IMR-90 (cell line): Measurements from ENCODE around the gene GOLT1B. TPM values are rescaled to one million over a fixed set of nuclear protein-coding genes. Genes with fewer than 3 reads are reported as not detected.

Experiments
- ATAC-seq: fragments of 200-7000 bp; cut with Tn5 transposase; 2 replicates; pipeline ENCODE4 v1.9.1; 2020; ENCODE audit warnings: low read depth, mild to moderate bottlenecking, moderate library complexity
- BruUV-seq: library from RNA; stranded (reverse); fragments of 400-500 nt; replicated peaks from 2 replicates; lab custom pipeline; 2021; lab: Mats Ljungman, UMichigan
- CTCF ChIA-PET: fragments of 300-600 bp; formaldehyde crosslinking; extraction: SDS; loops from one replicate; lab custom pipeline; 2021; ENCODE audit warnings: antibody characterized with exemption; lab: Yijun Ruan, JAX
- POLR2A ChIA-PET: fragments of 300-600 bp; sonication (Branson Sonifier 250); formaldehyde crosslinking; loops from one replicate; lab custom pipeline; 2022; ENCODE audit warnings: antibody characterized with exemption; ENCODE audit not compliant: unreplicated experiment; lab: Charles Lee
- DNase-seq: peaks from one replicate; pipeline ENCODE4 v3.0.0; 2013
- H2AFZ ChIP-seq: replicated peaks from 2 replicates; pipeline ENCODE3; 2013; ENCODE audit warnings: low read length, mild to moderate bottlenecking; ENCODE audit not compliant: poor library complexity
- H2AK5ac ChIP-seq: 2 replicates; pipeline ENCODE4 v1.6.1; 2013; ENCODE audit warnings: low read depth, low read length, inconsistent platforms
- H2AK9ac ChIP-seq: replicated peaks from 2 replicates; pipeline ENCODE3; 2013; ENCODE audit warnings: mild to moderate bottlenecking, low read depth, low read length, moderate library complexity; ENCODE audit not compliant: poor library complexity
- H2BK120ac ChIP-seq: 2 replicates; pipeline ENCODE4 v1.6.1; 2013; ENCODE audit warnings: low read depth, low read length, inconsistent platforms
- H2BK15ac ChIP-seq: 3 replicates; pipeline ENCODE4 v1.6.1; 2013; ENCODE audit warnings: low read depth, low read length, inconsistent platforms
- H2BK20ac ChIP-seq: 2 replicates; pipeline ENCODE4 v1.6.1; 2013; ENCODE audit warnings: low read depth, mild to moderate bottlenecking, inconsistent platforms, low read length, moderate library complexity
- H2BK5ac ChIP-seq: 2 replicates; pipeline ENCODE4 v1.6.1; 2013; ENCODE audit warnings: mild to moderate bottlenecking, low read depth, low read length, inconsistent platforms; ENCODE audit not compliant: poor library complexity, severe bottlenecking
- H3K14ac ChIP-seq: replicated peaks from 2 replicates; pipeline ENCODE4 v1.6.1; 2013; ENCODE audit warnings: low read depth, low read length, inconsistent platforms
- H3K18ac ChIP-seq: 2 replicates; pipeline ENCODE4 v1.6.1; 2013; ENCODE audit warnings: low read depth, low read length, control low read depth
- H3K23ac ChIP-seq: 2 replicates; pipeline ENCODE4 v1.6.1; 2013; ENCODE audit warnings: low read depth, low read length, inconsistent platforms
- H3K27ac ChIP-seq: 2 replicates; pipeline ENCODE4 v1.5.1; 2013; ENCODE audit warnings: mild to moderate bottlenecking, control low read depth, low read length; ENCODE audit not compliant: insufficient read depth
- H3K27me3 ChIP-seq: 2 replicates; pipeline ENCODE4 v1.6.1; 2013; ENCODE audit warnings: low read length; ENCODE audit not compliant: control insufficient read depth, insufficient read depth
- H3K36me3 ChIP-seq: 2 replicates; pipeline ENCODE4 v1.6.1; 2013; ENCODE audit warnings: low read length, mixed read lengths; ENCODE audit not compliant: control insufficient read depth, insufficient read depth
- H3K4ac ChIP-seq: 2 replicates; pipeline ENCODE4 v1.6.1; 2013; ENCODE audit warnings: low read depth, low read length, inconsistent platforms
- H3K4me1 ChIP-seq: 2 replicates; pipeline ENCODE4 v1.6.1; 2013; ENCODE audit warnings: low read length, mixed read lengths; ENCODE audit not compliant: control insufficient read depth, insufficient read depth
- H3K4me2 ChIP-seq: 2 replicates; pipeline ENCODE4 v1.6.1; 2013; ENCODE audit warnings: low read depth, mild to moderate bottlenecking, control low read depth, low read length, moderate library complexity
- H3K4me3 ChIP-seq: 2 replicates; pipeline ENCODE4 v1.5.1; 2013; ENCODE audit warnings: low read depth, mild to moderate bottlenecking, control low read depth, low read length, moderate library complexity; ENCODE audit not compliant: insufficient read depth
- H3K56ac ChIP-seq: 2 replicates; pipeline ENCODE4 v1.6.1; 2013; ENCODE audit warnings: low read length, inconsistent platforms; ENCODE audit not compliant: insufficient read depth; ENCODE audit errors: extremely low read depth
- H3K79me1 ChIP-seq, 2 experiments: 2 replicates each; pipeline ENCODE4 v1.6.1; 2013; ENCODE audit warnings: low read length in 2 of 2, inconsistent platforms in 1 of 2, low read depth in 1 of 2
- H3K9ac ChIP-seq: 2 replicates; pipeline ENCODE4 v1.6.1; 2013; ENCODE audit warnings: low read depth, low read length, control low read depth
- H3K9me1 ChIP-seq: 2 replicates; pipeline ENCODE4 v1.6.1; 2013; ENCODE audit warnings: low read length, inconsistent platforms; ENCODE audit not compliant: insufficient read depth
- H3K9me3 ChIP-seq: 2 replicates; pipeline ENCODE4 v1.6.1; 2013; ENCODE audit warnings: low read length; ENCODE audit not compliant: control insufficient read depth, insufficient read depth
- H4K20me1 ChIP-seq: 2 replicates; pipeline ENCODE4 v1.6.1; 2013; ENCODE audit warnings: low read length, inconsistent platforms; ENCODE audit not compliant: insufficient read depth
- H4K5ac ChIP-seq: 2 replicates; pipeline ENCODE4 v1.6.1; 2013; ENCODE audit warnings: mild to moderate bottlenecking, low read depth, low read length, control low read depth
- H4K8ac ChIP-seq, 2 experiments: 2 replicates each; pipeline ENCODE4 v1.6.1; 2013; ENCODE audit warnings: low read depth in 2 of 2, low read length in 2 of 2, control low read depth in 1 of 2, inconsistent platforms in 1 of 2
- H4K91ac ChIP-seq: 2 replicates; pipeline ENCODE4 v1.6.1; 2013; ENCODE audit warnings: low read depth, low read length, inconsistent platforms; ENCODE audit not compliant: insufficient read depth
- BHLHE40 ChIP-seq: fragments of 150-350 bp; IDR thresholded peaks from 2 replicates; pipeline ENCODE4 v1.6.1; 2016; ENCODE audit warnings: mild to moderate bottlenecking, low read depth, low read length
- CEBPB ChIP-seq: IDR thresholded peaks from 2 replicates; pipeline ENCODE4 v1.6.1; 2012; ENCODE audit warnings: low read depth, low read length, improper control_type of control experiment
- CHD1 ChIP-seq: IDR thresholded peaks from 2 replicates; pipeline ENCODE4 v1.6.1; 2012; ENCODE audit warnings: low read depth, low read length, improper control_type of control experiment
- CTCF ChIP-seq: conservative IDR thresholded peaks from 2 replicates; pipeline ENCODE4 v1.5.1; 2012; ENCODE audit warnings: mild to moderate bottlenecking, low read depth, low read length, improper control_type of control experiment
- FOS ChIP-seq: fragments of 150-350 bp; IDR thresholded peaks from 2 replicates; pipeline ENCODE4 v1.6.1; 2016; ENCODE audit warnings: low read depth, low read length
- MAZ ChIP-seq: IDR thresholded peaks from 2 replicates; pipeline ENCODE4 v1.6.1; 2012; ENCODE audit warnings: low read depth, mild to moderate bottlenecking, low read length, improper control_type of control experiment, moderate library complexity, borderline replicate concordance
- MXI1 ChIP-seq: IDR thresholded peaks from 2 replicates; pipeline ENCODE4 v1.6.1; 2012; ENCODE audit warnings: low read depth, mild to moderate bottlenecking, low read length, moderate library complexity, borderline replicate concordance
- POLR2A ChIP-seq: IDR thresholded peaks from 2 replicates; pipeline ENCODE4 v1.6.1; 2012; ENCODE audit warnings: mild to moderate bottlenecking, low read depth, low read length
- RAD21 ChIP-seq: IDR thresholded peaks from 2 replicates; pipeline ENCODE4 v1.6.1; 2012; ENCODE audit warnings: low read length, improper control_type of control experiment
- RCOR1 ChIP-seq: IDR thresholded peaks from 2 replicates; pipeline ENCODE4 v1.6.1; 2012; ENCODE audit warnings: mild to moderate bottlenecking, low read length, improper control_type of control experiment; ENCODE audit not compliant: insufficient replicate concordance
- RFX5 ChIP-seq: IDR thresholded peaks from 2 replicates; pipeline ENCODE4 v1.8.0; 2012; ENCODE audit warnings: low read depth, mild to moderate bottlenecking, low read length, moderate library complexity
- WGBS, 2 experiments: methylation state at CpG; one replicate each; pipeline versions ENCODE4 v1.1.5 to v1.1.7; 2013; ENCODE audit warnings: missing lambda C conversion rate in 2 of 2; ENCODE audit not compliant: insufficient read length in 1 of 2; ENCODE audit errors: extremely low coverage in 2 of 2; 5-methylcytosine and 5-hydroxymethylcytosine counted together
- dilution Hi-C: fragments of 300-500 bp; cut with HindIII; formaldehyde crosslinking; loops from one replicate; pipeline ENCODE4 v1.14.3; 2018; ENCODE audit warnings: low sequenced_read_pairs; ENCODE audit not compliant: unreplicated experiment
- in situ Hi-C: fragments of 300-500 bp; cut with MboI; formaldehyde crosslinking; loops from 3 replicates; pipeline ENCODE4 v1.14.3; 2019; ENCODE audit warnings: low sequenced_read_pairs, inconsistent platforms, mixed read lengths
- intact Hi-C: fragments of 100-400 bp; cut with micrococcal nuclease; formaldehyde crosslinking; loops from 2 replicates; pipeline ENCODE4 v1.10.0; 2022
- polyA plus RNA-seq, 3 experiments: library from polyadenylated mRNA; depleted of rRNA; stranded (reverse); fragments of >200 nt; gene quantifications; 2 replicates each; pipeline ENCODE4 v1.2.3, GENCODE V29; 2012; ENCODE audit warnings: low replicate concordance in 1 of 3
- total RNA-seq: library from RNA; depleted of rRNA; stranded (reverse); fragments of >200 nt; gene quantifications from 2 replicates; pipeline ENCODE4 v1.2.3, GENCODE V29; 2012

Gene GOLT1B
- total and polyA plus RNA-seq, 2 of the 4 experiments (the other 2 are of a cell fraction) = 27.2 to 50.5 TPM

GRCh38 chr12:21471294-21471693 is 30.3 kb upstream of the GOLT1B start:
- H3K79me1 ChIP-seq = no peaks in the 10 kb centered on the region
- no peaks in the 10 kb centered on the region for H3K9me3 ChIP-seq
- peaks cover 13% of the 10 kb centered on the region for H3K36me3 ChIP-seq
- H2BK15ac ChIP-seq = no peak overlapping the region
- no peak overlapping the region for H2BK120ac ChIP-seq
- H3K9ac ChIP-seq = no peak overlapping the region
- H2AK5ac ChIP-seq = no peak overlapping the region
- no peak overlapping the region for H3K4ac ChIP-seq
- H3K27me3 ChIP-seq = no peaks in the 10 kb centered on the region
- no peak overlapping the region for H3K56ac ChIP-seq
- in situ Hi-C loops (no loop called here), intact Hi-C loops (no loop called here), dilution Hi-C loops (no loop called here)
- no peak overlapping the region for H3K14ac ChIP-seq
- no peak overlapping the region for H3K4me2 ChIP-seq
- H2BK5ac ChIP-seq = no peak overlapping the region
- no peak overlapping the region for H2BK20ac ChIP-seq
- POLR2A ChIA-PET = no interaction called here
- DNase-seq = no peak
- WGBS, 2 experiments = no CpG with 5 or more reads among the region's 2 CpGs
- H2AK9ac ChIP-seq = no peak overlapping the region
- H3K4me3 ChIP-seq = no peak overlapping the region
- no peak overlapping the region for H3K23ac ChIP-seq
- H3K18ac ChIP-seq = no peak overlapping the region
- H3K9me1 ChIP-seq = no peaks in the 10 kb centered on the region
- H4K20me1 ChIP-seq = no peaks in the 10 kb centered on the region
- no peak overlapping the region for H2AFZ ChIP-seq
- H3K4me1 ChIP-seq = no peaks in the 10 kb centered on the region
- no peak for ATAC-seq
- no peak overlapping the region for H3K27ac ChIP-seq
- H4K5ac ChIP-seq = no peak overlapping the region
- TF ChIP-seq CTCF (no peak), BHLHE40 (no peak), CHD1 (no peak), MXI1 (no peak), RFX5 (no peak), RCOR1 (no peak), POLR2A (no peak), RAD21 (no peak), MAZ (no peak), CEBPB (no peak), FOS (no peak)
- CTCF ChIA-PET = no interaction called here
- no TSS peak for BruUV-seq
- H4K91ac ChIP-seq = no peak overlapping the region
- H4K8ac ChIP-seq = no peak overlapping the region
